Measurements from ENCODE around the gene THAP3. TPM values are rescaled to one million over a fixed set of nuclear protein-coding genes. Genes with fewer than 3 reads are reported as not detected.

Gene THAP3
- total and polyA plus RNA-seq, 9 of the 15 experiments (the other 6 are each of a cell fraction or from before 2014, with no cell fraction given): 1.9 to 31.2 (median 18.2) TPM

GRCh38 chr1:6602669-6603237 is 21.9 kb upstream of the THAP3 start, which contains the start of gene KLHL21 (continued):
- TF ChIP-seq DEAF1 (CRISPR knock-in tag; IDR thresholded peaks at IDR 0.05) (no peak), NFYB (IDR thresholded peaks at IDR 0.05; ENCODE audit: extremely low read depth, insufficient read length) (no peak), SOX6 (IDR thresholded peaks at IDR 0.05) (no peak), TEAD2 (tag; IDR thresholded peaks at IDR 0.05) (no peak), ETV6 (IDR thresholded peaks at IDR 0.05; ENCODE audit: borderline replicate concordance in 1 of 2, low read depth in 2 of 2, low read length in 1 of 2) (no peak), ETV6 (CRISPR knock-in tag; IDR thresholded peaks at IDR 0.05; ENCODE audit: borderline replicate concordance) (no peak), TRIM25 (IDR thresholded peaks at IDR 0.05; ENCODE audit: borderline replicate concordance) (no peak), SUPT5H (IDR thresholded peaks at IDR 0.05) (peak; percentile 83), ARID4B (CRISPR knock-in tag; IDR thresholded peaks at IDR 0.05) (peak; percentile 80; the same call in 1 of the 2 replicates), SRSF1 (IDR thresholded peaks at IDR 0.05; ENCODE audit: low read depth, low read length) (no peak), ZBTB26 (CRISPR knock-in tag; IDR thresholded peaks at IDR 0.05) (no peak), TFAP4 (CRISPR knock-in tag; IDR thresholded peaks at IDR 0.05; ENCODE audit: borderline replicate concordance) (peak; percentile 52), ZNF24 (IDR thresholded peaks at IDR 0.05) (peak; percentile 64), CSDE1 (IDR thresholded peaks at IDR 0.05) (no peak), ARHGAP35 (IDR thresholded peaks at IDR 0.05; ENCODE audit: partially characterized antibody) (no peak)

Measured in K562 (cell line).